ES-I3 (cell line): ENCODE results near the gene POU6F2.
"Not testable (repeated sequence)": the region's sequence is repeated elsewhere in the genome, so short reads cannot be mapped to it uniquely, and the experiment has no call there.

Experiments used
- H3K36me3 ChIP-seq: 2 replicates; pipeline ENCODE4 v1.6.1; 2013; ENCODE audit warnings: mild to moderate bottlenecking, low read length, control low read depth, moderate library complexity; ENCODE audit not compliant: insufficient read depth
- H3K4me1 ChIP-seq: 2 replicates; pipeline ENCODE4 v1.6.1; 2013; ENCODE audit warnings: mild to moderate bottlenecking, control low read depth, low read length; ENCODE audit not compliant: insufficient read depth
- H3K9ac ChIP-seq: 2 replicates; pipeline ENCODE4 v1.6.1; 2013; ENCODE audit warnings: low read depth, mild to moderate bottlenecking, low read length, moderate library complexity
- H3K9me3 ChIP-seq: 2 replicates; pipeline ENCODE4 v1.6.1; 2013; ENCODE audit warnings: mild to moderate bottlenecking, low read length, moderate library complexity; ENCODE audit not compliant: control insufficient read depth, insufficient read depth

Gene POU6F2

GRCh38 chr7:38977685-38978084, at the start of gene POU6F2:
POU6F2 (plus strand) TSS chr7:38977909; CDS start chr7:38977954, 45 bp downstream.
- Histone ChIP-seq H3K9me3 (no peaks in the 10 kb centered on the region), H3K36me3 (no peaks in the 10 kb centered on the region), H3K9ac (no peak within 1 kb of the TSS; the same call in 1 of the 2 replicates), H3K4me1 (peaks cover 13% of the 10 kb centered on the region)

DNA sequence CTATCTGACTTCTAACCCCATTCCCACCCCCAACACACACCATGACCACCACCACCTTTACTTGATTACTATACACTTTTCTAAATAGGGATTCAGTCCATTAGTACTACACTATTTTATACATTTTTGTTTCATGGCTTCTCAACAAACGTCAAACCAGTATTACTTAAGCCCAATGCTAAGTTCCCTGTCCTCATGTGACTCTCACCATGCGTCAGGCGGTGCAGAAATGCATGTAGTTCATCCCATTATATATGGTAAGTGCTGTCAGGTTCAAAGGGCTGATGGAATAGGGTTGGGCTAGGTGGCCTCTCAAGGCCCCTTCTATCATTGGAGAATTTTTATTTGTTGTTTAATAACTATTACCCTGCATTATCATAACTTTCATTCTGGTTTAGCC, 49.2 kb upstream of the POU6F2 start:
- Histone ChIP-seq H3K9me3 (no peaks in the 10 kb centered on the region), H3K36me3 (no peaks in the 10 kb centered on the region), H3K9ac (no peak overlapping the region), H3K4me1 (peaks cover 12% of the 10 kb centered on the region)

- Histone ChIP-seq H3K36me3 (no peaks in the 10 kb centered on the region), H3K9me3 (no peaks in the 10 kb centered on the region), H3K9ac (no peak overlapping the region), H3K4me1 (peaks cover 12% of the 10 kb centered on the region)
Observed at GRCh38 chr7:38929460-38930171, 48.1 kb upstream of the POU6F2 start.

- no peaks in the 10 kb centered on the region for H3K36me3 ChIP-seq
- no peak overlapping the region for H3K9ac ChIP-seq
- H3K4me1 ChIP-seq: peaks cover 14% of the 10 kb centered on the region
- H3K9me3 ChIP-seq: no peaks in the 10 kb centered on the region
Observed at GRCh38 chr7:38932509-38933168, 45.1 kb upstream of the POU6F2 start.

GRCh38 chr7:38934051-38934450, 43.7 kb upstream of the POU6F2 start:
- H3K9ac ChIP-seq: no peak overlapping the region
- H3K9me3 ChIP-seq: no peaks in the 10 kb centered on the region
- H3K4me1 ChIP-seq: peaks cover 24% of the 10 kb centered on the region
- no peaks in the 10 kb centered on the region for H3K36me3 ChIP-seq

- Histone ChIP-seq H3K36me3 (no peaks in the 10 kb centered on the region), H3K9me3 (no peaks in the 10 kb centered on the region), H3K9ac (no peak overlapping the region), H3K4me1 (peaks cover 19% of the 10 kb centered on the region)
Observed at GRCh38 chr7:38934536-38934935, 43.2 kb upstream of the POU6F2 start.

- Histone ChIP-seq H3K36me3 (no peaks in the 10 kb centered on the region), H3K4me1 (peaks cover 13% of the 10 kb centered on the region; the same call in 1 of the 2 replicates), H3K9me3 (no peaks in the 10 kb centered on the region), H3K9ac (no peak overlapping the region)
Observed at GRCh38 chr7:38936641-38937040, 41.1 kb upstream of the POU6F2 start.

GRCh38 chr7:38938001-38938485, 39.7 kb upstream of the POU6F2 start:
- Histone ChIP-seq H3K9me3 (no peaks in the 10 kb centered on the region), H3K4me1 (peaks cover 13% of the 10 kb centered on the region; the same call in 1 of the 2 replicates), H3K9ac (no peak overlapping the region; the same call in 1 of the 2 replicates), H3K36me3 (no peaks in the 10 kb centered on the region)

GRCh38 chr7:38938589-38938988, 39.1 kb upstream of the POU6F2 start:
- no peak overlapping the region for H3K9ac ChIP-seq
- H3K9me3 ChIP-seq: no peaks in the 10 kb centered on the region
- H3K4me1 ChIP-seq: peaks cover 13% of the 10 kb centered on the region; the same call in 1 of the 2 replicates
- no peaks in the 10 kb centered on the region for H3K36me3 ChIP-seq

DNA sequence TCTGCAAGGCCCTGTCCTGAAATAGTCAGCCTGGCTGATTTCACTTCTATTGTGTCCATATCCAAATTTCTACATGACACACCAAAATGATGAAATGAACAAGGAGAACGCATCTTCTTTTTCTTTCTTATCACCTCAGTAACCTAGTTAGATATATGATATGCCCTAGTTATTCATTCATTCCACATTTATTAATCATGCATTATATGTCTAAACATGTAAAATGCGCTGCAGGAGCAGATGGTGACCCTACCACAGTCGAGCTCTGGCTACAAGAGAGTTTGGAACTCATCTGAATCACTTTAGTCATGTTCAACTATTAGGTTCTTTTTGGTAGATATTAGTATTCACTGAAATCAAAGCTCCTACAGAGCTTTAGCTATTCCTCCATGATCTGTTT, 36.9 kb upstream of the POU6F2 start:
- no peaks in the 10 kb centered on the region for H3K9me3 ChIP-seq
- H3K36me3 ChIP-seq: no peaks in the 10 kb centered on the region
- H3K4me1 ChIP-seq: peaks cover 13% of the 10 kb centered on the region; the same call in 1 of the 2 replicates
- no peak overlapping the region for H3K9ac ChIP-seq

DNA sequence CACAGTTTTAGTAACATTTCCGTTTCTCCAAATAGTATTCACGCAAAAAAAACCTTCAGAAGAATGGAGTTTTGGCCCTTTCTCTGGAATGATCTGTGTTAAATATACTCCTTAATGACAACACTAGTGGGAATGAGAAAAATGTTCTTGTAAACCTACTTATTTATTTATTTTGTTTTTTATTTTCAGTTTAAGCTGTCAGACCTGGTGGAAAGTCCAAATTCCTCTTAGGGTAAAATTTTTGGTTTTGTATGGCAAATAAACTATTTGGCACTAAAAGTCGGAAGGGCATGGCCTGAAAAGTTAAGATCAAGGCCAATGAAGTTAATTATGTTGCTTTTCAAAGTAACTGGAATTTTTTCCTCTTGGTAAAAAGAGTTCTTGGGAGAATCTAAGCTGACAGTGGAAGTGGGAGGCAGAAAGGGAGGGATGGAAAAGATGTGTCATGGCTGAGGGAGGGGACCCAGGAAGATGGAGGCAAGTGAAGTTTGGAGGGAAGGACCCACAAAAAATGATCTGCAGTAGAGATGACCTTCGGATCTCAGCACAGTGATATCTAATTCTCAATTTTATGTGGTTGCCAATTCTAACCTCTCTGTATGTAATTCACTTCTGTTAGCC, 35.2 kb upstream of the POU6F2 start:
- Histone ChIP-seq H3K4me1 (peaks cover 13% of the 10 kb centered on the region; the same call in 1 of the 2 replicates), H3K9ac (no peak overlapping the region)

DNA sequence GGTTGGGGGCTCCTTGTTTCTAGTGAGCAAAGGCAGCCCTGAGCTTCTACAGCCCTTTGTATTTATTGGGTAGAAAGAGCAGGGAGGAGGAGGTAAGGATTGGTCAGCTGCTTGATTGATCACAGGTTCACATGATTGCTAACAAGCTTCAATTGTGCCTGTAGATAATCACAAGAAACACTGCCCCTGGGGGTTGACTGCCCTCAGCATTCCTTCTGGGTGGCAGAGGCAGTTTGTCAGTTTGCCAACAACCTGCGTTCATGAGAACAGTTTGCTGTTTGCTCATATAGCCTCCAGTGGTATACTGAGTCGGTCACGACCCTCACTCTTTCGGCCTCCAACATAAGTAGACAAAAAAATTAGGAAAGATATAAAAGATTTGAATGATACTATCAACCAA, 30.2 kb upstream of the POU6F2 start:
- not testable (repeated sequence) for H3K9ac ChIP-seq, H3K36me3 ChIP-seq

More for the DNA sequence above, 35.2 kb upstream of the POU6F2 start:
- H3K36me3 ChIP-seq: no peaks in the 10 kb centered on the region
- H3K9me3 ChIP-seq: no peaks in the 10 kb centered on the region

GRCh38 chr7:38950309-38950708, 27.4 kb upstream of the POU6F2 start:
- Histone ChIP-seq H3K9ac (no peak overlapping the region), H3K4me1 (no peaks in the 10 kb centered on the region), H3K9me3 (no peaks in the 10 kb centered on the region), H3K36me3 (no peaks in the 10 kb centered on the region)

More for the DNA sequence above, 30.2 kb upstream of the POU6F2 start:
- H3K9me3 ChIP-seq, H3K4me1 ChIP-seq: not testable (repeated sequence)

GRCh38 chr7:38951213-38951612, 26.5 kb upstream of the POU6F2 start:
- H3K9ac ChIP-seq: no peak overlapping the region
- H3K36me3 ChIP-seq: no peaks in the 10 kb centered on the region
- H3K9me3 ChIP-seq: no peaks in the 10 kb centered on the region
- no peaks in the 10 kb centered on the region for H3K4me1 ChIP-seq
